CD14-positive monocyte (primary cell): ENCODE results near the gene TOB1. TPM values are rescaled to one million over a fixed set of nuclear protein-coding genes. Genes with fewer than 3 reads are reported as not detected.

Experiments
- DNase-seq, 3 donors: peaks; one replicate each; pipeline ENCODE4 v3.0.0-alpha.2; 2011 to 2022
- H2AFZ ChIP-seq: 2 replicates; pipeline ENCODE4 v1.6.0; 2012; ENCODE audit warnings: mild to moderate bottlenecking, low read depth, low read length, inconsistent platforms; ENCODE audit not compliant: insufficient read depth, poor library complexity, severe bottlenecking
- H3K27ac ChIP-seq, 2 donors: 1 replicate in 1 of 2; 2 replicates in 1 of 2; pipeline ENCODE4 v1.5.1; 2012 to 2013; ENCODE audit warnings: low read length in 2 of 2, control low read depth in 1 of 2, inconsistent platforms in 1 of 2, low read depth in 1 of 2, mild to moderate bottlenecking in 1 of 2
- H3K27me3 ChIP-seq, 2 donors: one replicate each; pipeline versions ENCODE4 v1.6.0 to v1.6.1; 2011 to 2013; ENCODE audit warnings: low read length in 2 of 2; ENCODE audit not compliant: control insufficient read depth in 2 of 2, insufficient read depth in 2 of 2
- H3K36me3 ChIP-seq, 2 donors: replicated peaks in 1 of 2; 1 replicate in 1 of 2; 2 replicates in 1 of 2; pipeline versions ENCODE4 v1.5.1 to v1.6.1; 2012 to 2013; ENCODE audit warnings: low read length in 2 of 2, control low read depth in 1 of 2, inconsistent platforms in 1 of 2, mild to moderate bottlenecking in 1 of 2; ENCODE audit not compliant: insufficient read depth in 2 of 2, control insufficient read depth in 1 of 2
- H3K4me1 ChIP-seq, 2 donors: 1 replicate in 1 of 2; 2 replicates in 1 of 2; pipeline versions ENCODE4 v1.5.1 to v1.6.1; 2012 to 2013; ENCODE audit warnings: low read length in 2 of 2, control low read depth in 1 of 2, inconsistent platforms in 1 of 2, mild to moderate bottlenecking in 1 of 2, moderate library complexity in 1 of 2; ENCODE audit not compliant: insufficient read depth in 2 of 2, control insufficient read depth in 1 of 2
- H3K4me2 ChIP-seq: replicated peaks from 2 replicates; pipeline ENCODE3; 2012; ENCODE audit warnings: low read length, moderate library complexity, mild to moderate bottlenecking; ENCODE audit not compliant: poor library complexity, severe bottlenecking; ENCODE audit errors: extremely low read depth
- H3K4me3 ChIP-seq, 3 experiments: fragments of 200-600 bp in 1 of 3; sonication (generic) in 1 of 3; replicated peaks in 1 of 3; 1 replicate in 2 of 3; 2 replicates in 1 of 3; pipeline ENCODE4 v1.5.1; 2011 to 2013; ENCODE audit warnings: low read length in 3 of 3, mild to moderate bottlenecking in 3 of 3, control low read depth in 2 of 3, low read depth in 2 of 3, inconsistent platforms in 1 of 3, moderate library complexity in 1 of 3
- H3K79me2 ChIP-seq: 2 replicates; pipeline ENCODE4 v1.6.0; 2012; ENCODE audit warnings: mild to moderate bottlenecking, control low read depth, inconsistent platforms, low read length, moderate library complexity; ENCODE audit not compliant: insufficient read depth
- H3K9ac ChIP-seq: 2 replicates; pipeline ENCODE4 v1.6.0; 2017; ENCODE audit warnings: low read length, mild to moderate bottlenecking; ENCODE audit not compliant: insufficient read depth, poor library complexity, severe bottlenecking
- H3K9me3 ChIP-seq, 2 donors: replicated peaks in 1 of 2; 1 replicate in 1 of 2; 2 replicates in 1 of 2; pipeline versions ENCODE4 v1.5.1 to v1.6.1; 2012 to 2013; ENCODE audit warnings: low read length in 2 of 2, control low read depth in 1 of 2; ENCODE audit not compliant: control insufficient read depth in 1 of 2, insufficient read depth in 1 of 2
- H4K20me1 ChIP-seq: 2 replicates; pipeline ENCODE4 v1.6.0; 2012; ENCODE audit warnings: mild to moderate bottlenecking, low read length, control low read depth, moderate library complexity; ENCODE audit not compliant: insufficient read depth
- H3K27ac Mint-ChIP-seq, 7 donors: one replicate each; pipeline ENCODE4 v1.8.0; 2020; ENCODE audit warnings: mild to moderate bottlenecking in 7 of 7, mixed read lengths in 7 of 7, moderate library complexity in 6 of 7, inconsistent platforms in 2 of 7
- H3K27me3 Mint-ChIP-seq, 3 donors: one replicate each; pipeline ENCODE4 v1.8.0; 2021 to 2022; ENCODE audit warnings: low read depth in 3 of 3, mild to moderate bottlenecking in 3 of 3, mixed read lengths in 3 of 3, moderate library complexity in 3 of 3, inconsistent platforms in 1 of 3
- H3K36me3 Mint-ChIP-seq, 2 donors: one replicate each; pipeline ENCODE4 v1.8.0; 2020; ENCODE audit warnings: mixed read lengths in 2 of 2, inconsistent platforms in 1 of 2, mild to moderate bottlenecking in 1 of 2
- H3K4me1 Mint-ChIP-seq: one replicate; pipeline ENCODE4 v1.8.0; 2020; ENCODE audit warnings: mild to moderate bottlenecking, mixed read lengths
- H3K4me3 Mint-ChIP-seq, 2 donors: one replicate each; pipeline ENCODE4 v1.8.0; 2020; ENCODE audit warnings: mild to moderate bottlenecking in 2 of 2, mixed read lengths in 2 of 2, moderate library complexity in 1 of 2
- H3K9me3 Mint-ChIP-seq, 7 donors: one replicate each; pipeline ENCODE4 v1.8.0; 2020 to 2022; ENCODE audit warnings: mixed read lengths in 7 of 7, mild to moderate bottlenecking in 6 of 7, moderate library complexity in 6 of 7, inconsistent platforms in 2 of 7
- WGBS: methylation state at CpG from one replicate; pipeline ENCODE4 v1.1.5; 2013; ENCODE audit warnings: missing lambda C conversion rate; ENCODE audit not compliant: insufficient coverage; 5-methylcytosine and 5-hydroxymethylcytosine counted together
- intact Hi-C, 2 donors: fragments of 100-400 bp; cut with micrococcal nuclease; formaldehyde crosslinking; loops; one replicate each; pipeline versions ENCODE4 v1.15.0 to v1.15.1; 2023
- polyA plus RNA-seq, 3 donors: library from polyadenylated mRNA; depleted of rRNA in 1 of 3; unstranded in 2 of 3; stranded (reverse) in 1 of 3; fragments of 300-500 nt in 2 of 3; fragments of >200 nt in 1 of 3; fragmentation: Illumina TruSeq in 2 of 3; gene quantifications; 1 replicate in 2 of 3; 2 replicates in 1 of 3; pipeline ENCODE4 v1.2.3, GENCODE V29; 2012 to 2021
- TF ChIP-seq, protein P1 (sequence below): fragments of 200-600 bp; IDR thresholded peaks from one replicate; pipeline ENCODE4 v1.8.0; 2022; ENCODE audit warnings: antibody characterized with exemption, mild to moderate bottlenecking

TOB1 gene
- polyA plus RNA-seq, 3 donors = 18.5 to 107 (median 41.0) TPM

DNA sequence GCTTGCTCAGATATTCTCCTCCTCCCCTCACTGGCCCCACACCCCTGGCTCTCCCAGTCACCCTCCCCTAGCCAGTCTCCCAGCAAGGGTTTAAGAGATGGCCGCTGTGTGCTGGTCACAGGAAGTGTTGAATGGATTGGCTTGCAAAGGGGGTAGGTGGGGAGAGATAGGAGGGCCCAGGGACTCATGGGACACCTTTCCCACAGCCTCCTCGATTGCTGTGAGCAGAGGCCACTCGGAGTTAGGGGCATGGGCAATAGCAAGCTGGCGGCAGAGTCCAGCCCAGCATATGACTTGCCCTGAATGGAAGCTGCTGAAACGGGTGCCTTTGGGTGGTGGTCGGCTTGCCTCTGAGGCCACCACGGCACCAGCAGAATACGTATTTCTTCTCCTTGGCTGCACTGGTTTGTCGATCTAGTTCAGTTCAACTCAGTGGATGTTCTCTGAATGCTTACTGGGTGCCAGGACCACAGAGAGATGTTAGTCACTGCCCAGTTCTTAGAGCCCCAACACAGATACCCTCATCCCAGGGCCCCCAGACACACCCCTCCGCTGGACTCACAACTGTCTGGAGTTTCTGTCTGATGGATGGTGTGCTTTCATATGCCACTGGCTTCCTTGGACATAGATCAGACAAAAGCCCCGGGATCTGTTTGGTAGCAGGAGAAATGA lies 24.7 kb downstream of the TOB1 start:
- intact Hi-C loops = loop anchor here in 1 of 2 donors (1.0 to 10.0 kb wide), 2 partner anchors 58 to 297 kb away; partner anchors contain the start of gene SPATA20
- Histone ChIP-seq H3K27me3 (no peaks in the 10 kb centered on the region), H4K20me1 (no peaks in the 10 kb centered on the region), H3K9me3 (no peaks in the 10 kb centered on the region), H3K4me3 (no peak overlapping the region), H3K4me2 (no peak overlapping the region), H3K4me1 (no peaks in the 10 kb centered on the region), H3K79me2 (no peaks in the 10 kb centered on the region), H3K36me3 (no peaks in the 10 kb centered on the region), H3K27ac (no peak overlapping the region), H3K9ac (no peak overlapping the region), H2AFZ (peak overlapping the region; percentile 24)
- no peak for DNase-seq
- H3K4me1 Mint-ChIP-seq = peaks cover 2% of the 10 kb centered on the region
- no peaks in the 10 kb centered on the region for H3K36me3 Mint-ChIP-seq
- peak overlapping the region in 1 of 7 donors; percentile 47 for H3K27ac Mint-ChIP-seq
- TF ChIP-seq, protein P1, sequence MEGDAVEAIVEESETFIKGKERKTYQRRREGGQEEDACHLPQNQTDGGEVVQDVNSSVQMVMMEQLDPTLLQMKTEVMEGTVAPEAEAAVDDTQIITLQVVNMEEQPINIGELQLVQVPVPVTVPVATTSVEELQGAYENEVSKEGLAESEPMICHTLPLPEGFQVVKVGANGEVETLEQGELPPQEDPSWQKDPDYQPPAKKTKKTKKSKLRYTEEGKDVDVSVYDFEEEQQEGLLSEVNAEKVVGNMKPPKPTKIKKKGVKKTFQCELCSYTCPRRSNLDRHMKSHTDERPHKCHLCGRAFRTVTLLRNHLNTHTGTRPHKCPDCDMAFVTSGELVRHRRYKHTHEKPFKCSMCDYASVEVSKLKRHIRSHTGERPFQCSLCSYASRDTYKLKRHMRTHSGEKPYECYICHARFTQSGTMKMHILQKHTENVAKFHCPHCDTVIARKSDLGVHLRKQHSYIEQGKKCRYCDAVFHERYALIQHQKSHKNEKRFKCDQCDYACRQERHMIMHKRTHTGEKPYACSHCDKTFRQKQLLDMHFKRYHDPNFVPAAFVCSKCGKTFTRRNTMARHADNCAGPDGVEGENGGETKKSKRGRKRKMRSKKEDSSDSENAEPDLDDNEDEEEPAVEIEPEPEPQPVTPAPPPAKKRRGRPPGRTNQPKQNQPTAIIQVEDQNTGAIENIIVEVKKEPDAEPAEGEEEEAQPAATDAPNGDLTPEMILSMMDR = no peak
- no peak overlapping the region for H3K4me3 Mint-ChIP-seq
- H3K27me3 Mint-ChIP-seq = peaks cover 0 to 1% (median 0%) of the 10 kb centered on the region in 3 donors
- H3K9me3 Mint-ChIP-seq = no peaks in the 10 kb centered on the region
- WGBS = 85% methylated on average over 9 of the region's 11 CpGs

DNA sequence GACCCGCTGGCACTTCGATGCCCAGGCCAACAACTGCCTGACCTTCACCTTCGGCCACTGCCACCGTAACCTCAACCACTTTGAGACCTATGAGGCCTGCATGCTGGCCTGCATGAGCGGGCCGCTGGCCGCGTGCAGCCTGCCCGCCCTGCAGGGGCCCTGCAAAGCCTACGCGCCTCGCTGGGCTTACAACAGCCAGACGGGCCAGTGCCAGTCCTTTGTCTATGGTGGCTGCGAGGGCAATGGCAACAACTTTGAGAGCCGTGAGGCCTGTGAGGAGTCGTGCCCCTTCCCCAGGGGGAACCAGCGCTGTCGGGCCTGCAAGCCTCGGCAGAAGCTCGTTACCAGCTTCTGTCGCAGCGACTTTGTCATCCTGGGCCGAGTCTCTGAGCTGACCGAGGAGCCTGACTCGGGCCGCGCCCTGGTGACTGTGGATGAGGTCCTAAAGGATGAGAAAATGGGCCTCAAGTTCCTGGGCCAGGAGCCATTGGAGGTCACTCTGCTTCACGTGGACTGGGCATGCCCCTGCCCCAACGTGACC lies 25.8 kb downstream of the TOB1 start:
- no peaks in the 10 kb centered on the region for H3K36me3 Mint-ChIP-seq
- H3K9me3 Mint-ChIP-seq = no peaks in the 10 kb centered on the region
- Histone ChIP-seq H3K79me2 (no peaks in the 10 kb centered on the region), H2AFZ (no peak overlapping the region), H4K20me1 (no peaks in the 10 kb centered on the region), H3K9ac (no peak overlapping the region), H3K4me1 (no peaks in the 10 kb centered on the region), H3K36me3 (no peaks in the 10 kb centered on the region), H3K9me3 (no peaks in the 10 kb centered on the region), H3K27me3 (peaks cover 0 to 3% of the 10 kb centered on the region in 2 donors), H3K27ac (no peak overlapping the region), H3K4me3 (no peak overlapping the region), H3K4me2 (no peak overlapping the region)
- no peak for DNase-seq
- TF ChIP-seq, protein P1 = no peak
- H3K27ac Mint-ChIP-seq = no peak overlapping the region
- H3K4me1 Mint-ChIP-seq = peaks cover 5% of the 10 kb centered on the region
- 94% methylated on average over 29 of the region's 29 CpGs for WGBS
- intact Hi-C loops = loop anchor here in 1 of 2 donors (10.0 kb wide), 1 partner anchor 296 kb away; the partner anchor contains the start of gene SPATA20
- H3K27me3 Mint-ChIP-seq = peaks cover 2 to 9% (median 6%) of the 10 kb centered on the region in 3 donors
- no peak overlapping the region for H3K4me3 Mint-ChIP-seq
